ENCODE results near the gene SCTR.

SCTR gene

GRCh38 chr2:119541476-119541875 is 17.2 kb upstream of the SCTR start:
- DNase-seq (ENCODE audit: extremely low read depth, low read depth) = no peak
- no peak for TF ChIP-seq CTCF (IDR thresholded peaks at IDR 0.05; ENCODE audit: low read depth, low read length)

- no peak for DNase-seq (ENCODE audit: extremely low read depth, low read depth)
- no peak for TF ChIP-seq CTCF (IDR thresholded peaks at IDR 0.05; ENCODE audit: low read depth, low read length)
These were observed 13.5 kb upstream of the SCTR start for GRCh38 chr2:119537792-119538191.

- TF ChIP-seq CTCF (IDR thresholded peaks at IDR 0.05; ENCODE audit: low read depth, low read length) = no peak
- DNase-seq (ENCODE audit: extremely low read depth, low read depth) = no peak
These were observed 12.4 kb upstream of the SCTR start for GRCh38 chr2:119536707-119537106.

GRCh38 chr2:119536211-119536610 is 11.9 kb upstream of the SCTR start:
- no peak for TF ChIP-seq CTCF (IDR thresholded peaks at IDR 0.05; ENCODE audit: low read depth, low read length)
- no peak for DNase-seq (ENCODE audit: extremely low read depth, low read depth)

GRCh38 chr2:119533560-119533959 is 9.3 kb upstream of the SCTR start:
- TF ChIP-seq CTCF (IDR thresholded peaks at IDR 0.05; ENCODE audit: low read depth, low read length) = no peak
- no peak for DNase-seq (ENCODE audit: extremely low read depth, low read depth)

GRCh38 chr2:119531292-119531691 is 7.0 kb upstream of the SCTR start:
- DNase-seq (ENCODE audit: extremely low read depth, low read depth) = no peak
- TF ChIP-seq CTCF (IDR thresholded peaks at IDR 0.05; ENCODE audit: low read depth, low read length) = no peak

GRCh38 chr2:119527999-119528398 is 3.7 kb upstream of the SCTR start:
- no peak for TF ChIP-seq CTCF (IDR thresholded peaks at IDR 0.05; ENCODE audit: low read depth, low read length)
- DNase-seq (ENCODE audit: extremely low read depth, low read depth) = no peak
